Measurements from ENCODE around the gene BICC1. TPM values are rescaled to one million over a fixed set of nuclear protein-coding genes. Genes with fewer than 3 reads are reported as not detected.

BICC1 gene
- total and polyA plus RNA-seq, 8 donors = 0.29 to 25.0 (median 4.5) TPM

DNA sequence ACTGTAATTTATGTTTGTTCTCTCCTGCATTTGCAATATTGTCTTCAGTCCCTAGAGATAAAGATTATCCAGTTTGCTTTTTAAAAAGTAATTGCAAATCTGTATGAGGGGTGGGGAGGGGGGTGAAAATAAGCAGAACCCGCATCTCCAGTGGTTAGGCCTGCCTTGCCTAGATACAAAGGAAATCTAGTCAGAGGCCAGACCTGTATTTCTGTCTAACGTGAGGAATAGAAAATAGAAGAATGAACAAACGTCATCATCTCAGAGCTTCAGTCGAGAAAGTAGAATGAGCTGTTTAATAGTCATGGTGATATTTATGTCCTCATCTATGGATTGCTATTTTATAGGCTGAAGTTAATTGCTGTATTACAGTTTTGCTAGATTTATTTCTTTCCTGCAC, 284.2 kb downstream of the BICC1 start:
- H3K27ac ChIP-seq = no peak overlapping the region
- DNase-seq = no peak
- H3K27me3 ChIP-seq = no peaks in the 10 kb centered on the region
- no peak for TF ChIP-seq POLR2A (IDR thresholded peaks at IDR 0.05)
- no peak for TF ChIP-seq CTCF (IDR thresholded peaks at IDR 0.05)
- TF ChIP-seq POLR2AphosphoS5 (IDR thresholded peaks at IDR 0.05) = no peak
- no peak for TF ChIP-seq EP300 (IDR thresholded peaks at IDR 0.05)
- H3K36me3 ChIP-seq = no peaks in the 10 kb centered on the region
- WGBS, 5 donors = 45 to 78% (median 56%) methylated on average over 4 of the region's 4 CpGs
- intact Hi-C loops (cut with DNase I; ENCODE audit: low total_unique reads) = no loop called here
- no peaks in the 10 kb centered on the region for H3K9me3 ChIP-seq
- H3K4me1 ChIP-seq = no peaks in the 10 kb centered on the region
- H3K4me3 ChIP-seq = no peak overlapping the region

DNA sequence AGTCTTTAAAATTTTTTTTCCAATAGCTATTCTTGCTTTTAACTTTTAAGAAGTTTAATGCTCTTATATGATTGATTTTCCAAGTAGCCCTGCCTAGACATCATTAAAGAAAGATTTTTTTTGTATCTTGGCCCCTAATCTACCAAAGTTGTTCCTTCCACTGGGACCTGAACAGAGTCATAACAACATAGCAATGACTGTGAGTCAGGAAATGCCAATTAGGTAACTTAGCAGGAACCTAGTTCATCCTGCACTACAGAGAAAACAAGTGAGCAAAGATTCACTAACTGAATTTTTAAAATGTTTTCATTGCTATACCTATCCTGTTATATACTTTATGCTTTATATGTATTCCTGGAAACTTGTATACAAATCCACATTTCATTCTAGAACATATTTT, 284.7 kb downstream of the BICC1 start:
- intact Hi-C loops (cut with DNase I; ENCODE audit: low total_unique reads) = no loop called here
- H3K4me1 ChIP-seq = no peaks in the 10 kb centered on the region
- no peaks in the 10 kb centered on the region for H3K9me3 ChIP-seq
- H3K4me3 ChIP-seq = no peak overlapping the region
- no peak overlapping the region for H3K27ac ChIP-seq
- no peak for TF ChIP-seq POLR2A (IDR thresholded peaks at IDR 0.05)
- TF ChIP-seq CTCF (IDR thresholded peaks at IDR 0.05) = no peak
- no peak for TF ChIP-seq POLR2AphosphoS5 (IDR thresholded peaks at IDR 0.05)
- no peak for TF ChIP-seq EP300 (IDR thresholded peaks at IDR 0.05)
- no peaks in the 10 kb centered on the region for H3K27me3 ChIP-seq
- H3K36me3 ChIP-seq = no peaks in the 10 kb centered on the region
- DNase-seq = no peak

- intact Hi-C loops (cut with DNase I; ENCODE audit: low total_unique reads) = no loop called here
- 75 to 80% (median 77%) methylated on average over 1 of the region's 1 CpG for WGBS, 5 donors
- Histone ChIP-seq H3K27ac (no peak overlapping the region), H3K4me3 (no peak overlapping the region), H3K27me3 (no peaks in the 10 kb centered on the region), H3K4me1 (no peaks in the 10 kb centered on the region), H3K36me3 (peaks cover 0 to 4% (median 1%) of the 10 kb centered on the region in 4 donors), H3K9me3 (no peaks in the 10 kb centered on the region)
- no peak for DNase-seq
- TF ChIP-seq CTCF (IDR thresholded peaks at IDR 0.05) (no peak), POLR2AphosphoS5 (IDR thresholded peaks at IDR 0.05) (no peak), POLR2A (IDR thresholded peaks at IDR 0.05) (no peak), EP300 (IDR thresholded peaks at IDR 0.05) (no peak)
Measured at GRCh38 chr10:58802047-58802446, 289.4 kb downstream of the BICC1 start.

GRCh38 chr10:58806323-58806722, 293.7 kb downstream of the BICC1 start:
- no peaks in the 10 kb centered on the region for H3K9me3 ChIP-seq
- DNase-seq = no peak
- 89 to 100% (median 96%) methylated on average over 1 of the region's 1 CpG for WGBS, 5 donors
- intact Hi-C loops (cut with DNase I; ENCODE audit: low total_unique reads) = no loop called here
- no peaks in the 10 kb centered on the region for H3K27me3 ChIP-seq
- no peak for TF ChIP-seq CTCF (IDR thresholded peaks at IDR 0.05)
- no peak for TF ChIP-seq POLR2AphosphoS5 (IDR thresholded peaks at IDR 0.05)
- TF ChIP-seq POLR2A (IDR thresholded peaks at IDR 0.05) = no peak
- TF ChIP-seq EP300 (IDR thresholded peaks at IDR 0.05) = no peak
- H3K4me1 ChIP-seq = peaks cover 0 to 4% (median 0%) of the 10 kb centered on the region in 4 donors
- H3K27ac ChIP-seq = no peak overlapping the region
- H3K36me3 ChIP-seq = peaks cover 0 to 5% (median 2%) of the 10 kb centered on the region in 4 donors
- H3K4me3 ChIP-seq = no peak overlapping the region
